Liver (tissue), 3 donors: ENCODE results near the gene TFPI.
"Not testable (repeated sequence)": the region's sequence is repeated elsewhere in the genome, so short reads cannot be mapped to it uniquely, and the experiment has no call there.

Source experiments
- EGR1 ChIP-seq, 2 donors: IDR thresholded peaks; 2 replicates each; pipeline ENCODE4 v1.6.1; 2016 to 2018; ENCODE audit warnings: antibody characterized with exemption in 2 of 2, low read depth in 2 of 2
- FOXA2 ChIP-seq: IDR thresholded peaks from 2 replicates; pipeline ENCODE4 v1.6.1; 2016; ENCODE audit warnings: antibody characterized with exemption
- HNF4G ChIP-seq: IDR thresholded peaks from 2 replicates; pipeline ENCODE4 v1.6.1; 2016; ENCODE audit warnings: antibody characterized with exemption
- JUND ChIP-seq, 2 donors: IDR thresholded peaks; 2 replicates each; pipeline ENCODE4 v1.6.1; 2016; ENCODE audit warnings: antibody characterized with exemption in 2 of 2
- NR2F2 ChIP-seq: IDR thresholded peaks from 2 replicates; pipeline ENCODE4 v1.6.1; 2016; ENCODE audit warnings: antibody characterized with exemption
- RAD21 ChIP-seq, 2 donors: IDR thresholded peaks; 2 replicates each; pipeline ENCODE4 v1.6.1; 2016; ENCODE audit warnings: antibody characterized with exemption in 2 of 2, mild to moderate bottlenecking in 2 of 2
- RXRA ChIP-seq, 2 donors: IDR thresholded peaks; 2 replicates each; pipeline ENCODE4 v1.6.1; 2017 to 2018; ENCODE audit warnings: antibody characterized with exemption in 2 of 2, mild to moderate bottlenecking in 1 of 2
- TAF1 ChIP-seq: conservative IDR thresholded peaks from 2 replicates; pipeline ENCODE4 v1.6.1; 2016; ENCODE audit warnings: antibody characterized with exemption, mild to moderate bottlenecking
- YY1 ChIP-seq: IDR thresholded peaks from 2 replicates; pipeline ENCODE4 v1.6.1; 2016; ENCODE audit warnings: antibody characterized with exemption, mild to moderate bottlenecking
- TF ChIP-seq, protein P1 (sequence below): fragments of 150-350 bp; IDR thresholded peaks from 2 replicates; pipeline ENCODE4 v1.5.1; 2017; ENCODE audit warnings: improper control_type of control experiment, low read depth, low read length; ENCODE audit not compliant: missing input control
- TF ChIP-seq, protein P2 (sequence below): IDR thresholded peaks from 2 replicates; pipeline ENCODE4 v1.6.1; 2016; ENCODE audit warnings: antibody characterized with exemption, mild to moderate bottlenecking
- TF ChIP-seq, protein P3 (sequence below): IDR thresholded peaks from 2 replicates; pipeline ENCODE4 v1.6.1; 2016; ENCODE audit warnings: antibody characterized with exemption
- TF ChIP-seq, protein P4 (sequence below): IDR thresholded peaks from 2 replicates; pipeline ENCODE4 v1.6.1; 2016; ENCODE audit warnings: antibody characterized with exemption
- TF ChIP-seq, protein P5 (sequence below): IDR thresholded peaks from 2 replicates; pipeline ENCODE4 v1.6.1; 2016; ENCODE audit warnings: antibody characterized with exemption
- donor health status: healthy.
- donor health status: healthy.

DNA sequence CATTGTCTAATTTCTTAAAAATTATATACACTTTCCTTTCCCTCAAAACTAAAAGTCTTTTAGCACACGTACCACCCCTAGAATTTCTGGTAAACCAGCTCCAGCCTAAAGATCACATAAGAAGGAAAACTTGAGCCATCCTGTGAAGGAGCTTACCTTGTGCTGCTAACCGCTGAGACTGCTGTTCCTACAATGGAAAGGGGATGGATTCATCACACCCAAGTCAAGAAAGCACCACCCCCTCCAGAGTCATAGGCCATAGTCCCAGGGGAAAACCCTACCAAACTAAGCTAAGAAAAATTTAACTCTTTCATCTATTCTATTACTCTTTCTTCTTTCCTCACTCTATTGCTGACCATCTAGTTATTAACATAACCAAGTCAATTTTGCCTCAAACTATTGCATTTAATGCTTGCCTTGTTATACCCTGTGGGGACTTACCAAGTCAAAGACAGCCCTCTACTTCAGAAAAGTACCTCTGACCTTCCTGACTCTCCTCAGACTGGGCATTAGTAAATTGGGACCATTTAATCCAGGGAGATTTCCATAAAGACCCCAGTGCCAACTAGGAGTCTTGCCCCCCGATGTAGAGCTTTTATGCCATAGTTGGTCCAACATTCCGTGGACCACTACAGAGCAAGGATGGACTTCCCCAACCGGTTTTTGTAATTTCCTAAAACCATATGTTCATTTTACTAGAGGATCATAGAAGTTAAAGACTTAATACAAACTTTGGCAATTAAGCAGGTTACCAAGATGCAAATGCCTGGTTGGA, 40.6 kb downstream of the TFPI start:
- TF ChIP-seq, protein P1, sequence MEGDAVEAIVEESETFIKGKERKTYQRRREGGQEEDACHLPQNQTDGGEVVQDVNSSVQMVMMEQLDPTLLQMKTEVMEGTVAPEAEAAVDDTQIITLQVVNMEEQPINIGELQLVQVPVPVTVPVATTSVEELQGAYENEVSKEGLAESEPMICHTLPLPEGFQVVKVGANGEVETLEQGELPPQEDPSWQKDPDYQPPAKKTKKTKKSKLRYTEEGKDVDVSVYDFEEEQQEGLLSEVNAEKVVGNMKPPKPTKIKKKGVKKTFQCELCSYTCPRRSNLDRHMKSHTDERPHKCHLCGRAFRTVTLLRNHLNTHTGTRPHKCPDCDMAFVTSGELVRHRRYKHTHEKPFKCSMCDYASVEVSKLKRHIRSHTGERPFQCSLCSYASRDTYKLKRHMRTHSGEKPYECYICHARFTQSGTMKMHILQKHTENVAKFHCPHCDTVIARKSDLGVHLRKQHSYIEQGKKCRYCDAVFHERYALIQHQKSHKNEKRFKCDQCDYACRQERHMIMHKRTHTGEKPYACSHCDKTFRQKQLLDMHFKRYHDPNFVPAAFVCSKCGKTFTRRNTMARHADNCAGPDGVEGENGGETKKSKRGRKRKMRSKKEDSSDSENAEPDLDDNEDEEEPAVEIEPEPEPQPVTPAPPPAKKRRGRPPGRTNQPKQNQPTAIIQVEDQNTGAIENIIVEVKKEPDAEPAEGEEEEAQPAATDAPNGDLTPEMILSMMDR, result not testable (repeated sequence)
- TF ChIP-seq, protein P2, sequence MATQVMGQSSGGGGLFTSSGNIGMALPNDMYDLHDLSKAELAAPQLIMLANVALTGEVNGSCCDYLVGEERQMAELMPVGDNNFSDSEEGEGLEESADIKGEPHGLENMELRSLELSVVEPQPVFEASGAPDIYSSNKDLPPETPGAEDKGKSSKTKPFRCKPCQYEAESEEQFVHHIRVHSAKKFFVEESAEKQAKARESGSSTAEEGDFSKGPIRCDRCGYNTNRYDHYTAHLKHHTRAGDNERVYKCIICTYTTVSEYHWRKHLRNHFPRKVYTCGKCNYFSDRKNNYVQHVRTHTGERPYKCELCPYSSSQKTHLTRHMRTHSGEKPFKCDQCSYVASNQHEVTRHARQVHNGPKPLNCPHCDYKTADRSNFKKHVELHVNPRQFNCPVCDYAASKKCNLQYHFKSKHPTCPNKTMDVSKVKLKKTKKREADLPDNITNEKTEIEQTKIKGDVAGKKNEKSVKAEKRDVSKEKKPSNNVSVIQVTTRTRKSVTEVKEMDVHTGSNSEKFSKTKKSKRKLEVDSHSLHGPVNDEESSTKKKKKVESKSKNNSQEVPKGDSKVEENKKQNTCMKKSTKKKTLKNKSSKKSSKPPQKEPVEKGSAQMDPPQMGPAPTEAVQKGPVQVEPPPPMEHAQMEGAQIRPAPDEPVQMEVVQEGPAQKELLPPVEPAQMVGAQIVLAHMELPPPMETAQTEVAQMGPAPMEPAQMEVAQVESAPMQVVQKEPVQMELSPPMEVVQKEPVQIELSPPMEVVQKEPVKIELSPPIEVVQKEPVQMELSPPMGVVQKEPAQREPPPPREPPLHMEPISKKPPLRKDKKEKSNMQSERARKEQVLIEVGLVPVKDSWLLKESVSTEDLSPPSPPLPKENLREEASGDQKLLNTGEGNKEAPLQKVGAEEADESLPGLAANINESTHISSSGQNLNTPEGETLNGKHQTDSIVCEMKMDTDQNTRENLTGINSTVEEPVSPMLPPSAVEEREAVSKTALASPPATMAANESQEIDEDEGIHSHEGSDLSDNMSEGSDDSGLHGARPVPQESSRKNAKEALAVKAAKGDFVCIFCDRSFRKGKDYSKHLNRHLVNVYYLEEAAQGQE, result not testable (repeated sequence)
- not testable (repeated sequence) for TF ChIP-seq JUND (IDR thresholded peaks at IDR 0.05); YY1; RXRA (IDR thresholded peaks at IDR 0.05); EGR1 (IDR thresholded peaks at IDR 0.05; ENCODE audit: low read depth in 2 of 2); NR2F2; TAF1; RAD21 (IDR thresholded peaks at IDR 0.05); FOXA2; HNF4G
- TF ChIP-seq, protein P3, sequence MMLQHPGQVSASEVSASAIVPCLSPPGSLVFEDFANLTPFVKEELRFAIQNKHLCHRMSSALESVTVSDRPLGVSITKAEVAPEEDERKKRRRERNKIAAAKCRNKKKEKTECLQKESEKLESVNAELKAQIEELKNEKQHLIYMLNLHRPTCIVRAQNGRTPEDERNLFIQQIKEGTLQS, result not testable (repeated sequence)
- TF ChIP-seq, protein P4, sequence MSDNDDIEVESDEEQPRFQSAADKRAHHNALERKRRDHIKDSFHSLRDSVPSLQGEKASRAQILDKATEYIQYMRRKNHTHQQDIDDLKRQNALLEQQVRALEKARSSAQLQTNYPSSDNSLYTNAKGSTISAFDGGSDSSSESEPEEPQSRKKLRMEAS, result not testable (repeated sequence)
- TF ChIP-seq, protein P5, sequence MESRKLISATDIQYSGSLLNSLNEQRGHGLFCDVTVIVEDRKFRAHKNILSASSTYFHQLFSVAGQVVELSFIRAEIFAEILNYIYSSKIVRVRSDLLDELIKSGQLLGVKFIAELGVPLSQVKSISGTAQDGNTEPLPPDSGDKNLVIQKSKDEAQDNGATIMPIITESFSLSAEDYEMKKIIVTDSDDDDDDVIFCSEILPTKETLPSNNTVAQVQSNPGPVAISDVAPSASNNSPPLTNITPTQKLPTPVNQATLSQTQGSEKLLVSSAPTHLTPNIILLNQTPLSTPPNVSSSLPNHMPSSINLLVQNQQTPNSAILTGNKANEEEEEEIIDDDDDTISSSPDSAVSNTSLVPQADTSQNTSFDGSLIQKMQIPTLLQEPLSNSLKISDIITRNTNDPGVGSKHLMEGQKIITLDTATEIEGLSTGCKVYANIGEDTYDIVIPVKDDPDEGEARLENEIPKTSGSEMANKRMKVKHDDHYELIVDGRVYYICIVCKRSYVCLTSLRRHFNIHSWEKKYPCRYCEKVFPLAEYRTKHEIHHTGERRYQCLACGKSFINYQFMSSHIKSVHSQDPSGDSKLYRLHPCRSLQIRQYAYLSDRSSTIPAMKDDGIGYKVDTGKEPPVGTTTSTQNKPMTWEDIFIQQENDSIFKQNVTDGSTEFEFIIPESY, result not testable (repeated sequence)
